ENCODE measurements around the gene MRPL32.

The MRPL32 gene

DNA sequence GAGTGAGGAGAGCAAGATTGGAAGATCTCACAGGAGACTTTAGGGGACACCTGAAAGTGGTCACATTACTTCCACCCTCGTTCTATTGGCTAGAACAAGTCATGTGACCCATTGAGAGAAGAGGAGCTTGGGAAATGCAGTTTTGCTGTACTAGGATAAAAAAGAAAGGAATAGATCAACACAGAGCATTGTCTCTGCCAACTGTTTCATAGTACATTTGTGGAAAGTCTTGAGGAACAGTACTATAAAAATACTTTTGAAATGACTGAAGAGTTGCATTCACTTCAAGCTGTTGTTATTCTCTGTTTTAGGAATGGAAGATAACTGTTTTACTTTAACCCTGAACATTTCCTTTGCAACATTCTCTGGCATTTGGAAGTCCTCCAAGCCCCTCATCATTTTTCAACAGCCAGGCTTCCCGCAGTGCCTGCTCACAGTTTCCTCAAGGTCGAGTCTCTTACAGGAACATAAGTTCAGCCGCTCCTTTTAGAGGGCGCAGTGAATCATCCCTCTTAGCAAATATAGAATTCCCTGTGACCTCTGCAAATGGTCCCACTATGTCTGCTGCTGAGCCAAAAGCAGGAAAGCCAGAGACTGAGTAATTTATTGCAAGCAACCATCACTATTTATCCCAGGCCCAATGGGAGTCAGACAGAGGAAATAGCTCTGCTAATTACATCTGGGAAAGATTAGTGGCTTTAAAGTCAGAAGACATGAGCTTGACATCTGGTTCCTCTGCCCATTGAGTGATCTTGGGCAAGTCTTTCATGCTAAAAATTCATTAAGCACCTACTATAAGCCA, 40.7 kb downstream of the MRPL32 start:
- DNase-seq: no peak

DNA sequence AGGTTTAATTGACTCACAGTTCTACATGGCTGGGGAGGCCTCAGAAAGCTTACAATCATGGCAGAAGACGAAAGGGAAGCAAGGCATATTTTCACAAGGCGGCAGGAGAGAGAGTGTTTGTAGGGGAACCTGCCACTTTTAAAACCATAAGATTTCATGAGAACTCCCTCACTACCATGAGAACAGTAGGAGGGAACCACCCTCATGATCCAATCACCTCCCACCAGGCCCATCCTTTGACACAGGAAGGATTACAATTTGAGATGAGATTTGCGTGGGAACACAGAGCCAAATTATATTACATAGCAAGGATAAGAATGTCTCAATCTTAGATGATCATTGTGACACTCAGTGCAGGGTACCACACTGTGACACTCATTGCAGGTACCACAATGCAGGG, 44.2 kb downstream of the MRPL32 start:
- DNase-seq: no peak

DNA sequence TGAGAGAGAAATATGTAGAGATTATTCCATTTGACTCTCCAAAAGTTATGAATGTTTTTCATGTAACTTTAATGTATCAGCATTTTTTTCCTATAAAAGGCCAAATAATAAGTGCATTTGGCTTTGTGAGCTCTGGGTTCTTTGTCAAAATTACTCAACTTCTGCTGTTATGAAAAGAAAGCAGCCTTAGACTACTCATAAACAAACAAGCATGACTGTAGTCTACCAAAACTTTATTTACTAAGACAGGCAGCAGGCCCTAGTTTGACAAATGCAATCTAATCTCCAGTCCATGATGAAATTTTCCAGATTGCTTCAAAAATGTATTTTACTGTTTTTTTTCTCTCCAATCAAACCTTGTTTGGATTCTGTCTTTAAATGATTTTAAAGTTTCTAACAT, 46.3 kb downstream of the MRPL32 start:
- no peak for DNase-seq

DNA sequence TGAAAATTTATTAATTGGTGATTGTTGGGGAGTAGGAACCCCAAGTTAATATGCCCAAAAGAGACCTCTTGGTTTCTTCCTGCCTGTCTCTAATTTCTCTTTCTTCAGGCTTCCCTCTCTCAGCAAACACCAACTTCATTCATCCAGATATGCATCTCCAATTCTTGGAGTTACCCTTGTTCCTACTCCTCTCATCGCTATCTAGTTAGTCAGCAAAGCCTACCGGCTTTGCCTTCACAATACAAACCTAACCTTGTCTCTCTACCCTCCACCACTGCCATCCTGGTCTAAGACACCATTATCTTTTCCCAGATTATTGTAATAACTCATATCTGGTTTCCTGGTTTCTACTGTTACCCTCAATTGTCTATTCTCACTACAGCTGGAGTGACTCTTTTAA, 47.9 kb downstream of the MRPL32 start:
- DNase-seq: no peak

DNA sequence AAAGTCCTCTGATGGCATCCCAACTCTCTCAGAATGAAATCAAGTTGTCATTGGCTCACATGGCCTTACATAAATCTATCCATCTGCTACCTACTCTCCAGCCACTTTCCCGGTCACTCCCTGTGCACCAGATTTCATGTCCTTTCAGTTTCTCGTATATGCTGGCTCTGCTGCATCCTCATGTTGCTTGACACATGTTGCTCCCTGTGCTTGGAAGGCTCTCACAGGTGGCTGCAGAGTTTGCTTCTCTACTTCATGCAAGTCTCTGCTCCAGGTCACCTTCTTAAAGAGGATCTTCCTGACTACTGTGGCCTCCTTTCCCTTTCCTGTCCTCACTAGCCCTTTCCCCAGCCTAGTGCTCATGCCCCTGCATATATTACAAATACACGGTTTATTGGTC, 48.3 kb downstream of the MRPL32 start:
- no peak for DNase-seq

DNA sequence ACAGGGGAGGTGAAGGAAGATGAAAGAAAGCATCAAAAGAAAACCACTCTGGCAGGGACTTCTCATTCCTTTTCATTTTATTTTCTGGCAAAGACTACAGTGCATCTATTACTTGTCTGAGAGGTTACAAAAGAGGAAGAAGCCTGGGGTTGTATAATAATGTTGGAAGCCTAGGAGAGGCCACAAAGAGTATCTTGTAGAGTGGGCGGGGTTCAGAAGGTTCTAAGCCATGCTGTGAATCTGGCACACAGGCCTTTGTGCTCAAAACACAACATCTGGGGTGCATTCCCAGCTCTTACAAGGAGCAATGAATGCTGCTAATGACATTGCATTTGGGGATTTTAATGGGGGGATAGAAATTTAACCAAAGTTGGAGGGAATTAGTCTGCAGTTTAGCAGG, 49.4 kb downstream of the MRPL32 start:
- DNase-seq: no peak

DNA sequence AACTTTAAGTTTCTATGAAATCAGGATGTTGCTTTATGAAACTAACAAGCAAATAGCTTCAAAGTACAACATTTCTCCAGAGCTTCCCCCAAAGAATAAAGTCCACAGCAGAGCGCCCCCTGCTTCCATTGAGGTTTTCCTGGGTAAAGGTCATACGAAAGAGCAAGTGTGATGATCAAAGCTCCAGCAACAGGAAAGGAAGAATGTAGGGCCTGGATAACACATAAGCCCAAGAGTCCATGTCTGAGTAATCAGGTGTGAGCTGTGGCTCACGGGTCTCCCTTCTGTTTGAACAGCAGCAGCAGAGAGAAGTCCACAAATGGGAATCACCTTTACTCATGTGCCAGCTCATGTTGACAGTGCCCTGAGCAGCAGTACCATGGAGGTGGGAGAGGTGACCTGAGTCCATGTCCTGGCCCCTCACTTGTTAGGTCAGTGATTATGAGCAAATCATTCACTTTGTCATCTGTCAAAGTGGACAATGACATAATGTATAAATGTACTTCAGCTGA, 50.5 kb downstream of the MRPL32 start:
- no peak for DNase-seq

DNA sequence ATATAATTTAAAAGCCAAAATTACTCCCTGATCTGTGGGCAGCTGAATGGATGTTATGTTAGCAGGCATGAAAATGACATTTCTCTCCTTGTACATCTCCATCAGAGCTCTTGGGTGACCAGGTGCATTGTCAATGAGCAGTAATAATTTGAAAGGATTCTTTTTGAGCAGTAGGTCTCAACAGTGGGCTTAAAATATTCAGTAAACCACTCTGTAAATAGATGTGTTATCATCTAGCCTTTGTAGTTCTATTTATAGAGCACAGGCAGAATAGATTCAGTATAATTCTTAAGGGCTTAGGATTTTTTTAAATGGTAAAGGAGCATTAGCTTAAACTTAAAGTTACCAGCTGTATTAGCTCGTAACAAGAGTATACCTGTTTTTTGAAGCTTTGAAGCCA, 52.0 kb downstream of the MRPL32 start:
- DNase-seq: no peak

DNA sequence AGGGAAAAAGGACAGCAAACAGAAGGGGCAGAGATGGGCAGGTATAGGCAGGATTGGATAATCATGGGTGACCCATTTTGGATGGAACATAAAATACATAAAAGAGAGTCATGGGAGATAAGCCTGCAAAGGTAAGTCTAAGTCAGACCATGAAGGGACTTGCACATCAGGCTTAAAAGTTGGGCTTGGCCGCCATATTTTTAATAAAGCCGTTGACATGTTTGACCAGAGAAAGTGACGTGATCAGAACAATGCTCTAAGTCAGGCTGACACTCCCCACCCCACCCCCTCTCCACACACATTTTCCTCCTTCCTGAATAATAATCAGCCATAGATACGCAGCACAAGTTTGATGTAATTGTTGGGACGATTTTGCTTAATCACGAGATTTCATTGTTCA, 54.0 kb downstream of the MRPL32 start:
- DNase-seq: no peak

DNA sequence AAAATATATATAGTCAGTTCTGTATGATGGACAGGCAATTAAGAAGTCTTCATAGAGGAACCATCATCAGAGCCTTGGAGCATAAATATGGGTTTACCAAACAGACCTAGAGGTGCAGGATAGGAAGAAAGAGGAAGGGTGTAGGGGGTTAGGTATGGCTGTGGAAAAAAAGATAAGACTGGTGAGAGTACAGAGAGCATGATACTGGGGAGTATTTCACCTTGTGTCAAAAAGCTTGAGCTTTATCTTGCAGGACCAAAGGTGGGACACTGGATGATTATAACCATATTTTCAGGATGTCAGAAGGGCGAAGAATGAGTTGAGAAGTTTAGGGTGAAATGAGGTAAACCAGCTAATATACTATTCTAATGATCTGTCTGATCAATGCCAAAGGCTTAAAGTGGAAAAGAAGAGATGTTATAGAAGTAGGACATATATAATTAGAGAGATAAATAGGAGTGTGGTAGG, 54.6 kb downstream of the MRPL32 start:
- DNase-seq: no peak

All from activated gamma-delta T cell treated with Interleukin-2 at 50 U/mL for 16 hours (primary cell).